Brain pericyte (primary cell): ENCODE measurements around the gene IFNL3.

Source experiments
- DNase-seq: peaks from one replicate; pipeline ENCODE4 v3.0.0-alpha.2; 2012; ENCODE audit warnings: low read depth, low spot score

IFNL3 gene

GRCh38 chr19:39193803-39194202 is 51.0 kb downstream of the IFNL3 start:
- DNase-seq = no peak
